ENCODE measurements around the gene NCEH1. TPM values are rescaled to one million over a fixed set of nuclear protein-coding genes. Genes with fewer than 3 reads are reported as not detected.

NCEH1 gene
- total and polyA plus RNA-seq, 5 donors from 2014 or later: 0.43 to 2.1 (median 0.62) TPM

Other genes with a start within 250 kb of the NCEH1 start
- gene TNFSF10, start 187.6 kb downstream of the NCEH1 start, total RNA-seq: 29.1 TPM
- gene TNFSF10, start 187.6 kb downstream of the NCEH1 start, polyA plus RNA-seq: 10 to 100 TPM; 57.0 to 93.4 (median 60.7) TPM
- 2.7 TPM for gene ECT2, start 39.7 kb upstream of the NCEH1 start, total RNA-seq
- 1 to 10 TPM; 1.1 to 2.9 (median 1.9) TPM for gene ECT2, start 39.7 kb upstream of the NCEH1 start, polyA plus RNA-seq